ENCODE results near the gene NDUFA12.

The NDUFA12 gene

DNA sequence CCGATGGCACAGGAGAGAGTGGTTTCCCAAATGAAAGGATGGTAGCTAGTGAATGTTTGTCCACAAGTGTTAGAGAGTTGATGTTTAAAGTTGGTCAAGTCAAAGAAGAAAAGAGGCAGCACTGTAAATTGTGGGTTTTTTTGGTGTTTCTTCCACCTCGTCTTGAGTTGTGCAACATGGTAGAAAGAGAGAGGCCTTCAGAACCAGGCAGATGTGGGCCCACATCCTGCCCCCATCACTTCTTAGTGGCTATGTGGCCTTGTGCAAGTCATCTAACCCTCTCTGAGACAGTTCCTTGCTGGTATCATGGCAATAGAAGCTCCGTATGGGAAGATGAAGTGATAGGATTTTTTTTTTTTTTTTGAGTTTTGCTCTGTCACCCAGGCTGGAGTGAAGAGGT lies 60.8 kb downstream of the NDUFA12 start:
- no peak for DNase-seq (ENCODE audit: extremely low spot score)
- POLR2A ChIA-PET: no interaction called here
- CTCF ChIA-PET: interaction anchor here (0.6 kb wide), 1 partner anchor 396 kb away, joined by 3 read pairs; no protein-coding TSS in a partner anchor
- no peak for TF ChIP-seq HDGF (IDR thresholded peaks at IDR 0.05; ENCODE audit: borderline replicate concordance)
- TF ChIP-seq NFRKB (IDR thresholded peaks at IDR 0.05): no peak
- TF ChIP-seq ELF4 (IDR thresholded peaks at IDR 0.05): no peak
- TF ChIP-seq LEF1 (IDR thresholded peaks at IDR 0.05; ENCODE audit: borderline replicate concordance): no peak
- TF ChIP-seq PKNOX1 (IDR thresholded peaks at IDR 0.05): no peak
- no peak for TF ChIP-seq FOXA1 (IDR thresholded peaks at IDR 0.05)
- no peak for TF ChIP-seq CTBP1 (IDR thresholded peaks at IDR 0.05; ENCODE audit: borderline replicate concordance)
- TF ChIP-seq L3MBTL2 (conservative IDR thresholded peaks at IDR 0.05): no peak
- no peak for TF ChIP-seq SUZ12 (IDR thresholded peaks at IDR 0.05)
- TF ChIP-seq ZNF384 (IDR thresholded peaks at IDR 0.05): no peak
- TF ChIP-seq FOXM1 (IDR thresholded peaks at IDR 0.05; ENCODE audit: borderline replicate concordance): no peak

DNA sequence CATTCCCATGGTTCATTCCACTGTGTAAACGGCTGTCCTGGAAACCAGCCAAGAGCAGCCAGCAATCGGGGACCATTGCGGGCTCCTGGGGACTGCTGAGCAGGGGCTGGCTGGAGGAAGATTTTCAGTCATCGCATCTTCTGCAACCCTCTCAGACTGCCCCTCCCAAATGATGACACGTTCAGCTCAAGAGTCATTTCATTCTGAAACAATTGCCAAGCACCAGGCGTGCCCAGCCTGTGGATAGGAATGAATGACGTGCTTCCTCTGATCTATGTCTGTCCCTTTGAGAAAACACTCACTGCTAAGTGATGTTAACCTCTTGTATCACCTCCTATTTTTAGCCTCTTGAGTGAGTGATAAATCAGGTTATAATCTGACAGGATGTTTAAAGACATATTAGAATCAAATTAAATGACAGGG lies 62.0 kb downstream of the NDUFA12 start:
- no peak for TF ChIP-seq TARDBP (IDR thresholded peaks at IDR 0.05)
- no peak for TF ChIP-seq LEF1 (IDR thresholded peaks at IDR 0.05; ENCODE audit: borderline replicate concordance)
- TF ChIP-seq NFRKB (IDR thresholded peaks at IDR 0.05): no peak
- no peak for TF ChIP-seq HDGF (IDR thresholded peaks at IDR 0.05; ENCODE audit: borderline replicate concordance)
- TF ChIP-seq FOXK2 (IDR thresholded peaks at IDR 0.05): no peak
- no peak for TF ChIP-seq L3MBTL2 (conservative IDR thresholded peaks at IDR 0.05)
- no peak for TF ChIP-seq ELF4 (IDR thresholded peaks at IDR 0.05)
- peak; percentile 54 for TF ChIP-seq PKNOX1 (IDR thresholded peaks at IDR 0.05)
- no peak for TF ChIP-seq SUZ12 (IDR thresholded peaks at IDR 0.05)
- DNase-seq (ENCODE audit: extremely low spot score): no peak
- CTCF ChIA-PET: interaction anchor here (0.6 kb wide), 1 partner anchor 148 kb away, joined by 3 read pairs; no protein-coding TSS in a partner anchor
- POLR2A ChIA-PET: no interaction called here

GRCh38 chr12:94940771-94941170 lies 62.7 kb downstream of the NDUFA12 start:
- TF ChIP-seq PKNOX1 (IDR thresholded peaks at IDR 0.05): no peak
- TF ChIP-seq TARDBP (IDR thresholded peaks at IDR 0.05): no peak
- no peak for TF ChIP-seq SUZ12 (IDR thresholded peaks at IDR 0.05)
- TF ChIP-seq NFRKB (IDR thresholded peaks at IDR 0.05): no peak
- no peak for TF ChIP-seq ARNT (IDR thresholded peaks at IDR 0.05)
- DNase-seq (ENCODE audit: extremely low spot score): no peak
- CTCF ChIA-PET: no interaction called here
- POLR2A ChIA-PET: no interaction called here

DNA sequence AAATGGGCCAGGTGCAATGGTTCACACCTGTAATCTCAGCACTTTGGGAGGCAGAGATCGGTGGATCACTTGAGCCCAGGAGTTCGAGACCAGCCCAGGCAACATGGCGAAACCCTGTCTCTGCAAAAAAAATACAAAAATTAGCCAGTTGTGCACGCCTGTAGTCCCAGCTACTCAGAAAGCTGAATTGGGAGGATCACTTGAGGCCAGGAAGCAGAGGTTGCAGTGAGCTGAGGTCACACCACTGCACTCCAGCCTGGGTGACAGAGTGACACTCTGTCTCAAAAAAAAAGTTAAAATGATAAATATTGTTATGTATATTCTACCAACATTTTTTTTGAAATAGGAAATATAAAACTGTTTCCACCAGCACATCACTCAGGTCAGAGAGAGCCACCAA lies 64.9 kb downstream of the NDUFA12 start:
- no peak for DNase-seq (ENCODE audit: extremely low spot score)
- POLR2A ChIA-PET: no interaction called here
- no peak for TF ChIP-seq CTBP1 (IDR thresholded peaks at IDR 0.05; ENCODE audit: borderline replicate concordance)
- no peak for TF ChIP-seq PKNOX1 (IDR thresholded peaks at IDR 0.05)
- TF ChIP-seq ELF4 (IDR thresholded peaks at IDR 0.05): no peak
- no peak for TF ChIP-seq FOXK2 (IDR thresholded peaks at IDR 0.05)
- no peak for TF ChIP-seq LEF1 (IDR thresholded peaks at IDR 0.05; ENCODE audit: borderline replicate concordance)
- no peak for TF ChIP-seq HDGF (IDR thresholded peaks at IDR 0.05; ENCODE audit: borderline replicate concordance)
- TF ChIP-seq ARNT (IDR thresholded peaks at IDR 0.05): no peak
- no peak for TF ChIP-seq TARDBP (IDR thresholded peaks at IDR 0.05)
- TF ChIP-seq SUZ12 (IDR thresholded peaks at IDR 0.05): no peak
- no peak for TF ChIP-seq SP1 (IDR thresholded peaks at IDR 0.05)
- TF ChIP-seq L3MBTL2 (conservative IDR thresholded peaks at IDR 0.05): no peak
- no peak for TF ChIP-seq FOXA1 (IDR thresholded peaks at IDR 0.05)
- TF ChIP-seq ZNF384 (IDR thresholded peaks at IDR 0.05): no peak
- no peak for TF ChIP-seq NFRKB (IDR thresholded peaks at IDR 0.05)
- TF ChIP-seq BHLHE40 (IDR thresholded peaks at IDR 0.05; ENCODE audit: borderline replicate concordance): no peak
- no peak for TF ChIP-seq FOXM1 (IDR thresholded peaks at IDR 0.05; ENCODE audit: borderline replicate concordance)
- CTCF ChIA-PET: interaction anchor here (0.7 kb wide), 1 partner anchor 235 kb away, joined by 7 read pairs; no protein-coding TSS in a partner anchor

- no peak for TF ChIP-seq CTBP1 (IDR thresholded peaks at IDR 0.05; ENCODE audit: borderline replicate concordance)
- TF ChIP-seq ARNT (IDR thresholded peaks at IDR 0.05): no peak
- no peak for TF ChIP-seq HDGF (IDR thresholded peaks at IDR 0.05; ENCODE audit: borderline replicate concordance)
- no peak for TF ChIP-seq NFRKB (IDR thresholded peaks at IDR 0.05)
- no peak for TF ChIP-seq SP1 (IDR thresholded peaks at IDR 0.05)
- TF ChIP-seq LEF1 (IDR thresholded peaks at IDR 0.05; ENCODE audit: borderline replicate concordance): no peak
- no peak for TF ChIP-seq L3MBTL2 (conservative IDR thresholded peaks at IDR 0.05)
- TF ChIP-seq FOXA1 (IDR thresholded peaks at IDR 0.05): no peak
- TF ChIP-seq TARDBP (IDR thresholded peaks at IDR 0.05): no peak
- no peak for TF ChIP-seq ELF4 (IDR thresholded peaks at IDR 0.05)
- no peak for TF ChIP-seq SUZ12 (IDR thresholded peaks at IDR 0.05)
- no peak for TF ChIP-seq FOXM1 (IDR thresholded peaks at IDR 0.05; ENCODE audit: borderline replicate concordance)
- no peak for TF ChIP-seq BHLHE40 (IDR thresholded peaks at IDR 0.05; ENCODE audit: borderline replicate concordance)
- TF ChIP-seq FOXK2 (IDR thresholded peaks at IDR 0.05): no peak
- TF ChIP-seq ZNF384 (IDR thresholded peaks at IDR 0.05): no peak
- TF ChIP-seq PKNOX1 (IDR thresholded peaks at IDR 0.05): no peak
- POLR2A ChIA-PET: no interaction called here
- CTCF ChIA-PET: no interaction called here
- DNase-seq (ENCODE audit: extremely low spot score): no peak
These were observed 72.7 kb downstream of the NDUFA12 start for GRCh38 chr12:94930772-94931171.

Data from HEK293T (cell line).